GM21717 (cell line): ENCODE data around the gene LRCH4.

Source experiments
- ATAC-seq: cut with Tn5 transposase; IDR thresholded peaks from one replicate; pipeline ENCODE4 v1.9.1; 2021; ENCODE audit warnings: mild to moderate bottlenecking, moderate library complexity; ENCODE audit not compliant: unreplicated experiment

The LRCH4 gene

DNA sequence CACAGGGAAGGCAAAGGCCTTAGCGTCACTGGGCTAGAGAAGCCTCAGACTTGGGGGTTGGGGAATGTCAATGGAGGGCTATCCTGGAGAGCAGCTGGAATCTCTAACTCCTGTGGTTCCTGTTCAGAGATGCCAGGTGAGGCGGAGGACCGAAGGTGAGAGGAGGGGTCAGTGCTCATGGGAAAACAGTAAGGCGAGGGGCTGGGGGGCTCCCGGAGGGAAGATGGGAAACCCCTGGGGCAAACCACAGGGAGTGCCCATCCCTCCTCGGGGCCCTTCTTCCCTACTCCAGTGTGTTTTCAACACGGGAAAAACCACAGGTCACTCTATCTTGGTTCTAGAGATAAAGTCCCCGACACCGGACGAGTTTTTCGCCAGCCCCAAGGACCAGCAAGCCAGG lies 3.3 kb downstream of the LRCH4 start:
- no peak for ATAC-seq

GRCh38 chr7:100582041-100582579 lies 3.8 kb downstream of the LRCH4 start:
- no peak for ATAC-seq

DNA sequence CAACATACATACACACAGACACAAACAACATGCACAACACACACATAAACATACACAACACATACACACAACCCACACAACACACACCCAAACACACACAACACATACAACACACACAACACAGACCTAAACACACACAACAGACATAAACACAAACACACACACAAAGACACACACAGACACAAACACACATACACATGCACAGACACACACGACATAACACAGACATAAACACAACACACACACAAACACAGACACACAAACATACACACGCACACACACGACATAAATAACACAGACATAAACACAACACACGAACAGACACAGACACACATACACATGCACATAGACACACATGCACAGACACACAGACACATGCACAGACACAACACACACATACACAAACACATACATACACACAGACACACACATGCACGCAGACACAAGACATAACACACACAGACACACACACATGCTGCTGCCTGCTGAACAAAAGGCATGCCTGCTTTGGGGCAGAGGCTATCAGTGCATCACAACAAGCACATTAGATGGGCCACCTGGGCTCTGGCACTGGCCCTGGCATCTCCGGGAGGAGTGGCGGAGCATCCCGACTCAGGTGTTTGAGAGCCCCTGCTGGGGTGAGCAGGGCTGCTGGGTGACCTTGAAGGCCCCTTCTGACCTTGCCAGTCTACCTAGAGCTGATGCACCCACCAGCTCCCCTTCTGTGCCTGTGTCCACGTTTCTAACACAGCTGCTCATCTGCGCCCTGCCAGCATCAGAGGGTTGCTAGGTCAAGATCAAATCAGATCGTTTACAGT lies 5.3 kb downstream of the LRCH4 start:
- no peak for ATAC-seq

- no peak for ATAC-seq
Observed at GRCh38 chr7:100578246-100579183, 7.4 kb downstream of the LRCH4 start.

GRCh38 chr7:100577507-100577906 lies 8.4 kb downstream of the LRCH4 start:
- ATAC-seq, result no peak

DNA sequence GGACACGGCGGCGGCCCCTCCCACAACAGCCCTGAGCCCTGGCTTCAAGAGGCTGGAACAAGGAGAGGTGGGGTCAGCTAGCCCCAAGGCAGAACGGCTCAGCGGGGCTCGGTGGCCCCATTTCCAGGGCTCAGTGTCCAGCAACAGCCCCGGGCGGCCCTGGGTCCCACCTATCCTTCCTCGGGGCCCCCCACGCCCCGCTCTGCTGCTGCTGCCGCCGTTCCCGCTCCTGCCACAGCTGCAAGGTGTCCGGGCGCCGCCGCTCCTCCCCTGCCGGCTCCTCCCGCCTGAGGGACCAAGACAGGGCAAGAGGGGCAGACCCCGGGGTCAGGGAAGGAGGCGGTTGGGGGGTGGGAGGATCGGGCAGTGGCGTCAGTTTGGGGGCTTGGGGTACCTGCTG lies 8.8 kb downstream of the LRCH4 start:
- no peak for ATAC-seq

GRCh38 chr7:100576384-100576993 lies 9.4 kb downstream of the LRCH4 start:
- ATAC-seq, result no peak

DNA sequence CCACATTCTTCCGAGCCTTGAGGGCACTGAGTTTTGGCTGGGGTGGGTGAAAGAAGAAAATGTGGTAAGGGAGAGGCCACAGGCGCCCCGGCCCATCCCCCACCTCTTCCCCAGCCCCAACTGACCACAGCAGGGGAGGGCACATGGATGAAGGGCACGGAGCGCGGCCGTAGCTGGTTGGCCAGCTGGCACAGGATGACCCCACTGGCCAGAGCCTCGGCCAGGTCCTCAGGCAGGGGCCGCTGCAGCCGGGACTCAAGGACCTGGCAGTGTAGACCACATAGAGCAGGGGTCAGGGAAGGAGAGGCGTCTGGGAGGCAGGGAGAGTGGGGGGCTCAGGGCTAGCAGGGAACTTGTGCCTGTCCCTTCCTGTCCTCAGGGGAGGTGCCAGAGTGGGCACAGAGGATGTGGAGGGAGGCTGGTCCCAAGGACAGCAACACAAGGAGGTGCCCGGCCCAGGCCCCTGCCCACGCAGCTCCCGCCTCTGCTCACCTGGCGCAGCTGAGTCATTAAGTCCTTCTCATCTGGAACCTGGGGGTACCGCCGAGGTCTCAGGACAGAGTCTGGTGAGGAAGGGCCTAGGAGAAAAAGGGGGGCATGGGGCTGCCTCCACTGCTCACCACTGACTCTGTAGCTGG lies 10.1 kb downstream of the LRCH4 start:
- no peak for ATAC-seq

- no peak for ATAC-seq
Observed at GRCh38 chr7:100575206-100575631, 10.7 kb downstream of the LRCH4 start.

DNA sequence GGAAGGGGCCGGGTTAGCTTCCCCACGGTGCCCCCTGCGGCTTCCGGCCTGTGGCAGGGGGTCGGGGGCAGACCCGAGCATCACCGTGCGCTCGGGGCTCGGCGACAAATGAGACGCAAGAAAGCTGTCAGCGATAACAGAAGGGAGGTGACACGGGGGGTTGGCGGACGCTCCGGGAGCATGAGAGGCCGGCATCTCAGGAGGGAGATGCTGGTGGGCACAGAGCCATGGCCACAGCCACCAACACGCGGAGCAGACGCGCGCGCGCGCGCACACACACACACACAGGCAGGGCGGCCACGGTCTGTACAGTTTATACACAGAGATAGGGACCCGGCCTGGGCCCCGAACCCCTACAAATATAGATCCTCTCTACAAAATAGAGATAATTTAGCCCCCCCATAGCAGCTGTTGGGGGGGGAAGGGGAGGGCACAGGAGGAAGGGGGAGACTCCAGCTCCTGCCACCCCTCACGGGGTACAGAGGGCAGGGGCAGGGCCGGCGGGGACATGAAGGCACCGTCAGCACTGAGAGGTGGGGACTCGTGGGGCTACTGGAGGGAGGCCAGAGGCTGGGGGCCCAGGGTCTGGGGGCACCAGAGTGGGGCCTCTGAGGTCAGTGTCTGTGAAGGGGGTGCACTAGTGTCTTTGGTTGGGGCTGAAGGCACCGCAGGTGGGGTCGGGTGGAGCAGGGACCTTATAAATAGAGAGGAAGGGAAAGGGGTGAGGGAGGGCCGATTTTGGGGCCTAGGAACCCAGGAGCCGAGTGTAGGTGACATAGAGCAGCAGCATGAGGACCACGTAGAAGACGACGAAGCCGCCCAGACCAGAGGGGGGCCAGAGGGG lies 11.3 kb downstream of the LRCH4 start:
- ATAC-seq, result no peak

GRCh38 chr7:100573691-100574361 lies 12.1 kb downstream of the LRCH4 start, which contains the start of gene SAP25:
SAP25 (minus strand) TSS chr7:100573900; CDS start chr7:100573742, 158 bp downstream.
- no peak for ATAC-seq

DNA sequence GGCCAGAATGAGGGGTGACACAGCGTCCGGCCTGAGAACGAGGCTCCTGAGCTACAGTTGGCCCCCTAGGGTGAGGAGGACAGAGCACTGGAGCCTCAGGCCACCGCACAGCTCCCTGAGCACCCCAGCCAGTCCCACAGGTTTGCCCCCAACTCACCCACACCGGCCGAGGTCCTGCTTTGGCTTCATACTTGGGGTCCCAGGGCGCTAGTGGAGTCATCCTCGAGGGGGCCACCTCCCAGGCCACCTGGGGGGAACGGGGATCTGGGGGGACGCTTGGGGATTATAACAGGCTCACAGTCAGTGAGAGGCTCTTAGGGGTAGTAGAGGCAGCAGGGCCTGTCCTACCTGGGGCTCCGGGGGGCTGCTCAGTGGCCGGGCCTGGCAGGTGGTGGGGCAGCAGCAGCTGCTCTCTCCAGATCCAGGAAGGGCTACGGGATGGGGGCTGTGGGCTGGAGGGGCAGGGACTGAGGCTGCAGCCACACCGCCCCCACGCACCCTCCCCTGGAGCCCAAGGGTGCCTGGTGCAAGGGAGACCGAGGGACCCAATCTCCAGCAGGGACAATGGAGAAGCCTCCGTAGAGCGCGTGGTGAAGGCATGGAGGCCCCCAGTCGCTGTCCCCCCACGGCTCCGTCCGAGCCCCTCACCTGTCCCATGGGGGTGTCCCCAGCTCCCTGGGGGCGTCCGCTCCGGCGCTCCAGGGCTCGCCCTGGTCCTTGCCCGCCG lies 12.8 kb downstream of the LRCH4 start:
- ATAC-seq, result no peak

- no peak for ATAC-seq
Observed at GRCh38 chr7:100572281-100572948, 13.5 kb downstream of the LRCH4 start.

DNA sequence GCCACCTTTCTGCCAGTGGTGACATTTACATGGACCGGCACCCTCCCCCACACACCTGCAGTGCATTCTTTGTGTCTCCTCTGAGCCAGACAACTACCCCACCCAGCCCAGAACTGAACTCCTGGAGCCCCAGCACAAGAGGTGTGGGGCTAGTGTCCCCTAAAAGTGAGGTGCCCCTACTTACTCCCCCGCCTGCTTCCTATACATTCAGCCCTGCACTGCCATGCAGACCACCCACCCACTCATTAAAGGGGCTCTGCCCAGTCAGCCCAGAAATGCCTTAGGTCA lies 14.2 kb downstream of the LRCH4 start:
- no peak for ATAC-seq

DNA sequence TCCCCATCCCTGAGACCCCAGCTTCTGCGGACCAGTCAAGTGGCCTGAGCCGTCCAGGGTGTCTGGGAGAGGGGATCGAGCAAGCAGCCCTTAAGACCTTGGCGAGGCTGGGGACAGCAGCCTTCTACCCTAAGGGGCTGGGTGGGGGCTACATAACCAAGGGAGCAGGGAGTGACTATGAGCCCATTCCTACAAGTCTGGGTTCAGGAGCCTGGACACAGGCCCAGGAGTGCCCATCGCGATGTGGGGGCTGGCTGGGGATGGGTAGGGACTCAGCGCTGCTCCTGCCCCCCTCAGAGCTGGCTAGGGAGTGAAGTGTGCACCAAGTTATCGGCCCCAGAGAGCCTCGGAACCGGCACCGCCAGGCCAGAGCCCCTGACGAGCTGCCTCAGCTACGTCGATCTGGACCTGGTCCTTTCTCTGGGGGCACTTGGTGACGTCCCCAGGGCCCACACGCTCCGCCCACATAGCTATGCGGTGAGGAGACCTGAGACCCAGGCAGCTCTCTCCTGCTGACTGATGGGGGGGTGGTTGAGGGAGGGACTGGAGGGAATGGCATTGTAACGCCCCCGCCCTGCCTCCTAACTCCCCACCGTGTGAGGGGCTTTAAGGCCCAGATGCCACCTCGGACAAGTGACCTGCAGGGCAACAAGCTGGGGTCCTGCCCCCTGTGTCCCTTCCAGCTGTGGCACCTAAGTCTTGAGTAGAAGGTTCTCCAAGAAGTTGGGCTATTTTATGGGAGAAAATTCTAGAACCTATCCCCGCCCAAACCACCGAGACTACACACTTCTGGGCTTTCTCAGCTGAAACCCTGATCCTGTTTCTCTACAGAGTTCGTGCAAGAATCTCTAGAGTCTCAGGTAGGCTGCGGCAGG lies 14.7 kb downstream of the LRCH4 start:
- ATAC-seq, result no peak

GRCh38 chr7:100568896-100569844 lies 16.8 kb downstream of the LRCH4 start:
- ATAC-seq, result no peak
